MM.1S (cell line): ENCODE data around the gene SDK1.

ENCODE experiments used
- DNase-seq: peaks from one replicate; pipeline ENCODE4 v3.0.0-alpha.2; 2015
- H2AFZ ChIP-seq: fragments of 300-600 bp; sonication (generic); 2 replicates; pipeline ENCODE4 v1.6.0; 2016; ENCODE audit warnings: antibody characterized with exemption, low read length
- H3F3A ChIP-seq: fragments of 300-600 bp; sonication (generic); 2 replicates; pipeline ENCODE4 v1.6.1; 2016; ENCODE audit warnings: mild to moderate bottlenecking, antibody characterized with exemption, low read length, moderate library complexity, mixed read lengths; ENCODE audit not compliant: insufficient read depth
- H3K27ac ChIP-seq: fragments of 300-600 bp; sonication (generic); 2 replicates; pipeline ENCODE4 v1.5.1; 2016; ENCODE audit warnings: mild to moderate bottlenecking, low read length
- H3K27me3 ChIP-seq: fragments of 300-600 bp; sonication (generic); replicated peaks from 2 replicates; pipeline ENCODE4 v1.6.0; 2016; ENCODE audit warnings: low read length; ENCODE audit not compliant: insufficient read depth
- H3K36me3 ChIP-seq: fragments of 300-600 bp; sonication (generic); replicated peaks from 2 replicates; pipeline ENCODE4 v1.6.1; 2016; ENCODE audit warnings: mild to moderate bottlenecking, low read length, mixed read lengths; ENCODE audit not compliant: insufficient read depth
- H3K4me1 ChIP-seq: fragments of 300-600 bp; sonication (generic); 2 replicates; pipeline ENCODE4 v1.6.1; 2016; ENCODE audit warnings: low read length, mixed read lengths
- H3K4me2 ChIP-seq: fragments of 300-600 bp; sonication (generic); 2 replicates; pipeline ENCODE4 v1.6.0; 2016; ENCODE audit warnings: low read depth, low read length
- H3K4me3 ChIP-seq: fragments of 300-600 bp; sonication (generic); 2 replicates; pipeline ENCODE4 v1.5.1; 2016; ENCODE audit warnings: low read length, mixed read lengths
- H3K79me2 ChIP-seq: fragments of 300-600 bp; sonication (generic); 2 replicates; pipeline ENCODE4 v1.6.1; 2016; ENCODE audit warnings: mixed run types, low read length, mixed read lengths
- H3K9ac ChIP-seq: fragments of 300-600 bp; sonication (generic); 2 replicates; pipeline ENCODE4 v1.6.1; 2016; ENCODE audit warnings: low read length, mixed read lengths
- H3K9me2 ChIP-seq: fragments of 300-600 bp; sonication (generic); replicated peaks from 2 replicates; pipeline ENCODE4 v1.6.1; 2016; ENCODE audit warnings: mild to moderate bottlenecking, low read length, mixed read lengths; ENCODE audit not compliant: insufficient read depth
- H3K9me3 ChIP-seq: fragments of 300-600 bp; sonication (generic); replicated peaks from 2 replicates; pipeline ENCODE4 v1.6.1; 2016; ENCODE audit warnings: mild to moderate bottlenecking, low read length, mixed read lengths; ENCODE audit not compliant: insufficient read depth
- H4K20me1 ChIP-seq: fragments of 300-600 bp; sonication (generic); 2 replicates; pipeline ENCODE4 v1.6.1; 2016; ENCODE audit warnings: mild to moderate bottlenecking, low read length, moderate library complexity, mixed read lengths; ENCODE audit not compliant: insufficient read depth
- EZH2 ChIP-seq: fragments of 300-600 bp; sonication (generic); optimal IDR thresholded peaks from 2 replicates; pipeline ENCODE3; 2017; ENCODE audit warnings: low read depth, mild to moderate bottlenecking, antibody characterized with exemption, low read length, mixed read lengths
- EZH2phosphoT487 ChIP-seq: fragments of 300-600 bp; sonication (generic); IDR thresholded peaks from 2 replicates; pipeline ENCODE4 v1.6.1; 2018; ENCODE audit warnings: antibody characterized with exemption, low read length
- TF ChIP-seq, protein P1 (sequence below): fragments of 300-600 bp; sonication (generic); IDR thresholded peaks from 2 replicates; pipeline ENCODE4 v1.5.1; 2016; ENCODE audit warnings: antibody characterized with exemption, low read length, mixed read lengths

Gene SDK1

DNA sequence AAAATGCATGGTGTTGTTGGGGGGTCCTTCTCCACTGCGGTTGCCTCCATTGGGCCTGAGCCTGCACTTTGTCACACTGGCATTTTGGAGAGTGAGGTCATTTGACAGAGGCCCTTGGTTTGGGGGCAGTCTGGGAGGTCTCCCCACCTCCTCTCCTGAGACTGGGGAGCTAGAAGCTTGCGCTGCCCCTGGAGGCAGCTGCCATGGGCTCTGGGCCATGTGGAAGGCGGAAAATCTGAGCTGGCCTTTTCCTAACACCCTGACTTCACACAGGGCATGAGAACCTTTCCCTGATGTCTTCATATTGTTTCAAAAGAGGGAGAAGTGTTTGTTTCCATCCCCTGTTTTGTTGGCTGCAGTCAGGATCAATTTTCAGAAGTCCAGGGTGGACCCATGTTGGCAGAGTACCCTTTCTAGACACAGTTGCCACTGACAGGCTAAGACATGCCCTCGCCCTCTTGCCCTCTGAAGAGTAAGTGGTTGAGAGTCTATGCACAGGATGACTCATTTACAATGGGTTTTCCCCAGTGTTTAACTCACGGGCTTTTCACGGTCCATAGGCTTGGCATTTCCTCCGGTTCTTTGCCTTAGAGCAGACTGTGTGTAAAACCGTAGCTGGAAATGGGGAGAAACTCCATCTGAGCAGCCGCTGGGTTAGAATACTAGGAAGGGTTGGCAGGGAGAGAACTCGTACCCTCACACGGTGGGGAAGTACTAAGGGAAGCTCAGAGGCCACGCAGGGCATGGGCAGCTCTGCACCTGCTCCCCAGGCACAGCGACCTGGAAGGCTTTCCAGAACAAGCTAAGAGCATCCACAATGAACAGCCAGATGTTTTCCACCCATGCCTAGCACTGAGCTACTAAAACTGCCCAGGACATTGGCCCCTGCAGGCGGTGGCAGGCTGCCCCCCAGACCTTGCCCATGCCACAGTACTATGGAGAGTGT lies 655.0 kb downstream of the SDK1 start:
- peaks cover 6% of the 10 kb centered on the region; the same call in 1 of the 2 replicates for H3K27me3 ChIP-seq
- H3K4me3 ChIP-seq: no peak overlapping the region
- H3K9ac ChIP-seq: no peak overlapping the region
- H3K9me3 ChIP-seq: no peaks in the 10 kb centered on the region
- no peak overlapping the region for H3K4me2 ChIP-seq
- no peak overlapping the region for H2AFZ ChIP-seq
- DNase-seq: no peak
- no peak overlapping the region for H3K27ac ChIP-seq
- no peaks in the 10 kb centered on the region for H3K9me2 ChIP-seq
- H3K4me1 ChIP-seq: no peaks in the 10 kb centered on the region
- H3F3A ChIP-seq: no peaks in the 10 kb centered on the region
- H3K36me3 ChIP-seq: no peaks in the 10 kb centered on the region
- H3K79me2 ChIP-seq: no peaks in the 10 kb centered on the region
- no peaks in the 10 kb centered on the region for H4K20me1 ChIP-seq
- no peak for TF ChIP-seq EZH2
- TF ChIP-seq, protein P1, sequence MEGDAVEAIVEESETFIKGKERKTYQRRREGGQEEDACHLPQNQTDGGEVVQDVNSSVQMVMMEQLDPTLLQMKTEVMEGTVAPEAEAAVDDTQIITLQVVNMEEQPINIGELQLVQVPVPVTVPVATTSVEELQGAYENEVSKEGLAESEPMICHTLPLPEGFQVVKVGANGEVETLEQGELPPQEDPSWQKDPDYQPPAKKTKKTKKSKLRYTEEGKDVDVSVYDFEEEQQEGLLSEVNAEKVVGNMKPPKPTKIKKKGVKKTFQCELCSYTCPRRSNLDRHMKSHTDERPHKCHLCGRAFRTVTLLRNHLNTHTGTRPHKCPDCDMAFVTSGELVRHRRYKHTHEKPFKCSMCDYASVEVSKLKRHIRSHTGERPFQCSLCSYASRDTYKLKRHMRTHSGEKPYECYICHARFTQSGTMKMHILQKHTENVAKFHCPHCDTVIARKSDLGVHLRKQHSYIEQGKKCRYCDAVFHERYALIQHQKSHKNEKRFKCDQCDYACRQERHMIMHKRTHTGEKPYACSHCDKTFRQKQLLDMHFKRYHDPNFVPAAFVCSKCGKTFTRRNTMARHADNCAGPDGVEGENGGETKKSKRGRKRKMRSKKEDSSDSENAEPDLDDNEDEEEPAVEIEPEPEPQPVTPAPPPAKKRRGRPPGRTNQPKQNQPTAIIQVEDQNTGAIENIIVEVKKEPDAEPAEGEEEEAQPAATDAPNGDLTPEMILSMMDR: no peak
- no peak for TF ChIP-seq EZH2phosphoT487

DNA sequence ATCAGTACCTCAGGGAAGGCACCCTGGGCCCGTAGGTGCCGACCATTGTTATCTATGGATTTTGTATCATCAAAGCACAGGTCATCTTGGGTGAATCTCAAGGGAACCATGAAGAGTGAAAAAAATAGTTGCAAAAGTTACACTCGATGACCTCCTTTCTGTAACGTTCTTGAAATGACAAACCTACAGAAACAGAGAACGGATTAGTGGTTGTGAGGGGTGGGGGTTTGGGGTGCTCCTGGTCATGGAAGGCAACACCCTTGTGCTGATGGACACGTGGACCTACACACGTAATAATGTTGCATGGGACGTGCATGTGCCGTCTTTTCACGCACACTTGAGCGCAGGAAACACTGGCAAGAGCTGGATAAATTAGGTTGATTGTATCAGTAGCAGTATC lies 655.9 kb downstream of the SDK1 start:
- Histone ChIP-seq H3K36me3 (no peaks in the 10 kb centered on the region), H3K4me3 (no peak overlapping the region), H3K9me2 (no peaks in the 10 kb centered on the region), H3K79me2 (no peaks in the 10 kb centered on the region), H2AFZ (no peak overlapping the region), H3K4me2 (no peak overlapping the region), H3F3A (no peaks in the 10 kb centered on the region), H3K9ac (no peak overlapping the region), H3K27me3 (peaks cover 6% of the 10 kb centered on the region; the same call in 1 of the 2 replicates), H3K4me1 (no peaks in the 10 kb centered on the region), H3K9me3 (no peaks in the 10 kb centered on the region), H4K20me1 (no peaks in the 10 kb centered on the region), H3K27ac (no peak overlapping the region)
- TF ChIP-seq EZH2: no peak
- TF ChIP-seq, protein P1: no peak
- TF ChIP-seq EZH2phosphoT487: no peak
- DNase-seq: no peak

DNA sequence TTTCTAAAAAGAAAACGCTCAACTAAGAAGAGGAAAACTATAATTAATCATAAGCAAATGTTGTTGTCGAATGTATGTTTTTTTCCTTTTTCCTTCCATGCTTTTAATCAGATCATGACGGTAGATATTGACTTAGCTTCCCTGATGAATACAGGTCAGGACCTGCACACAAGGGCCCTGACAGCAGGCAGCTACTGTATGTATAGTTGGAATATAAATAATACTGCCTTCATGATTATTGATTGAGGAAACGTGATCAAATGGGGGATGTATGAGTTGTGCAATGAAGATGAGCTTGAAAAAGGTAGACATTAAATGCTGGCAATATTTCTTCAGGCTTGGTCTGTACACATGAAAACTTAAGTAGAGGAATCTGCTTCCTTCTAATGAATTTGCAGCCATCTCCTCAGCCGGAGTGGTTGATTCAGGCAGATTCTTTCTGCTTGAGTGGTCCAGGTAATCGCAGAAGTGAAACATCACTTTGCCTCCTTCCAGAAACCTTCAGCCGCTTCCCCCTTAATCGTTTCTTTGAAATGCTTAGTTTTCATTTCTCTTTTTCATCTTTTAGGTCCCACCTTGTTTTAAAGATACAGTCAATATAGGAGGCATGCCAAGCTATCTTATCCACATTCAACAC lies 656.5 kb downstream of the SDK1 start:
- no peak overlapping the region for H3K27ac ChIP-seq
- no peak for DNase-seq
- no peaks in the 10 kb centered on the region for H3F3A ChIP-seq
- H3K4me3 ChIP-seq: no peak overlapping the region
- no peaks in the 10 kb centered on the region for H3K9me2 ChIP-seq
- H2AFZ ChIP-seq: no peak overlapping the region
- H3K27me3 ChIP-seq: peaks cover 6% of the 10 kb centered on the region; the same call in 1 of the 2 replicates
- H4K20me1 ChIP-seq: no peaks in the 10 kb centered on the region
- TF ChIP-seq, protein P1: no peak
- no peak for TF ChIP-seq EZH2phosphoT487
- no peak for TF ChIP-seq EZH2
- no peaks in the 10 kb centered on the region for H3K4me1 ChIP-seq
- H3K9ac ChIP-seq: no peak overlapping the region
- H3K79me2 ChIP-seq: no peaks in the 10 kb centered on the region
- no peak overlapping the region for H3K4me2 ChIP-seq
- no peaks in the 10 kb centered on the region for H3K9me3 ChIP-seq
- H3K36me3 ChIP-seq: no peaks in the 10 kb centered on the region
